HG03139 (cell line): ENCODE results near the gene ARHGEF37.

Experiments used
- ATAC-seq: cut with Tn5 transposase; IDR thresholded peaks from one replicate; pipeline ENCODE4 v1.9.1; 2021; ENCODE audit not compliant: unreplicated experiment

Gene ARHGEF37

DNA sequence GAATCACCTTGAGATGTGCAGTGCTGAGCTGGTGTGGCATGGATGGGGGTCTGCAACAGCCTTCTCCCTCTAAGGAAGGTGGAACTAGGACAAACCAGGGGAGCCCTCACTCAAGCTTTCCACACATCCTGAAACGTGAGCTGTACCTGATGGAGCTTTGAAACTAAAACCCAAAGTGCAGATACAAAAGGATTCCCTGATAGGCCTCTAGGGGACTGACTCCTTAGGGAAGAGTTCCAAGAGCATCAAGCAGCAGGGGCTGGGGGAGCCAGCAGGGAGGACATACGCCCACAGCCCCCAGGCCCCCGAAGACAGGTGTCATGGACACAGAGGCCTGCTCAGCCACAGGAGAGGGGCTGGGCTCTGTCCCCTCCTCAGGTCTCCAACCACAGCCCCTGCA, 17.7 kb downstream of the ARHGEF37 start:
- ATAC-seq, result no peak

GRCh38 chr5:149599375-149599774, 18.1 kb downstream of the ARHGEF37 start:
- no peak for ATAC-seq

DNA sequence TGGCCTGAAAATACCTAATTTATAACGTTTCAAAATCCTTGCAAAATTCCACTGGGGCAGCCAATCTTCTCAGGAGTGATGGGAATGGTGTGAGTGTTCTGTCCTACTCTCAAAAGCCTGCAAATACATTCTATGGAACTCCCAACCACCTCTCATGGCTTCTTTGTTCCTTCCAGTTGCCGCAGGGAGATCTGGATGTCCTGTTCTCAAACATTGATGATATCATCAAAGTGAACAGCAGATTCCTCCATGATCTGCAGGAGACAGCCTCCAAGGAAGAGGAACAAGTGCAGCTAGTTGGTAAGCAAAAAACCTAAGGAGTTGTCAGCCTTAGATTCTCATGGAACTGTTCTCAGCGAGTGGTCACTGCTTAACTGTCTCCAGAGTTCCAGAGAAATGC, 19.6 kb downstream of the ARHGEF37 start:
- no peak for ATAC-seq

DNA sequence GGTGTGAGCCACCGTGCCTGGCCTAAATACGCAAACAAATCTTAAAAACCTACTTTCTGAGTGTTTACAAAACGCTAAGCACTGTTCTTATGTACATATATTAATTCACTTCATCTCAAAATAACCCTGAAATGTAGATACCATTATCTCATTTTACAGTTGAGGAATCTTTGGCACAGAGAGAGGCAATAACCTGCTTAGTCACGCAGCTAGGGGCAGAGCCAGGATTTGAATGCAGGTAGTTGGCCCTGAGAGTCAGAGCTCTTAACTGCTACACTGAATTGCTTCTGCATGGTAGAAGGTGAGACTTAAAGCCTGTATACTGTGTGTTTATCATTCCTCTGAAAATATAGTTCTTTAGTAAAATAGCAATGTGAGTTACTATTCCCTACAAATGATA, 21.9 kb downstream of the ARHGEF37 start:
- no peak for ATAC-seq

GRCh38 chr5:149603920-149604319, 22.6 kb downstream of the ARHGEF37 start:
- no peak for ATAC-seq

GRCh38 chr5:149604321-149604720, 23.0 kb downstream of the ARHGEF37 start:
- ATAC-seq, result no peak

DNA sequence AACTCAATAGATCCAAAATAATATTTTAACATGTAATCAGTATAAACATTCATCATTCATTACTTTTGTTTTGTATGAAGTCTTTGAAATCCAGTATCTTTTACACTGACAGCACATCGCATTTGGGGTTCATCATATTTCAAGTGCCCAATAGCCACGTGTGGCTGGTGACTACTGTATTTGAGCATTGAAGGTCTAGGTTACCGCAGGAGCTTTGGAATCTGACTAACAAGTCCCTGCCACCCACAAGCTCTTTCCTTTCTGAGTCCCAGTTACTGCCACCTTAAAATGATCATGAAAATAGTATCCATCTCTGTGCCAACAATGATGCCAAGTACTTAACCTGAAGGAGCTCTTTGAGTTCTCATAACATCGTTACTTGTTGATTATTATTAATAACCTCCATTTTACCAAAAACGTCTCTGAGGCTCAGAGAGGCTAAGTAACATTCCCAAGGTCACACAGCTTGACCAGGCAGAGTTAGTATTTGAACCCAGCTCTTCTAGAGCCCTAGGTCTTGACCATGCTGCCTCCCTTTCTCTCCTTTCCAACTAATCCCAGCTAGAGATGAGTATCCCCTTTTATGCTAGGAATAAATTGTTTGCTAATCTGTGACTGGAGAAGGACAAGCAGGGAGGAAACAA, 24.2 kb downstream of the ARHGEF37 start:
- ATAC-seq, result no peak

- peak; percentile 92 for ATAC-seq
Observed at GRCh38 chr5:149605998-149606724, 24.9 kb downstream of the ARHGEF37 start.

GRCh38 chr5:149608936-149609545, 27.7 kb downstream of the ARHGEF37 start:
- ATAC-seq, result no peak

DNA sequence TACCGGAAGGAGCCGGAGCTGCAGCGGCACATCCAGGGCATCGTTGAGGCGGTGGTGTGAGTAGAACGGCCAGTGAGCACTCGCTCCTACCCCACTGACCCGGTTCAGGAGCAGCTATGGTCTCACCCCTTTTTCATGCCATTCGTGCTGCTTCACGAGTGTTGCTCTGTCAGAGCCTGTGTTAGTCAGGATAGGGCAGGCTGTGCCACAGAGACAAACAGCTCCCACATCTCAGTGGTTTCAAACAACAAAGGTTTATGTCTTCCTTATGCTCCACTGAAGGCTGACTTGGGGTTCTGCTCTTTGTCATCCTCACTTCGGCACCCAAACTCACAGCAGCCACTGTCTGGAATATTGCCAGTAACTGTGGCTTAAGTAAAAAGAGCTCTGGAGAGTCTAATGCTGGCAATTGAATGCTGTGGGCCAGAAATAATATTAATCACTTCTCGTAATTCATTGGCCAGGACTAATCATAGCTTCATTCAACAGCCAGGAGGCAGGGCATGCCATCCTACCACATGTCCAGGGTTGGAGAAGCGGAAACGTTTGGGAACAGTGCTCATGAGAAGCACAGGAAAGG, 28.4 kb downstream of the ARHGEF37 start:
- no peak for ATAC-seq

DNA sequence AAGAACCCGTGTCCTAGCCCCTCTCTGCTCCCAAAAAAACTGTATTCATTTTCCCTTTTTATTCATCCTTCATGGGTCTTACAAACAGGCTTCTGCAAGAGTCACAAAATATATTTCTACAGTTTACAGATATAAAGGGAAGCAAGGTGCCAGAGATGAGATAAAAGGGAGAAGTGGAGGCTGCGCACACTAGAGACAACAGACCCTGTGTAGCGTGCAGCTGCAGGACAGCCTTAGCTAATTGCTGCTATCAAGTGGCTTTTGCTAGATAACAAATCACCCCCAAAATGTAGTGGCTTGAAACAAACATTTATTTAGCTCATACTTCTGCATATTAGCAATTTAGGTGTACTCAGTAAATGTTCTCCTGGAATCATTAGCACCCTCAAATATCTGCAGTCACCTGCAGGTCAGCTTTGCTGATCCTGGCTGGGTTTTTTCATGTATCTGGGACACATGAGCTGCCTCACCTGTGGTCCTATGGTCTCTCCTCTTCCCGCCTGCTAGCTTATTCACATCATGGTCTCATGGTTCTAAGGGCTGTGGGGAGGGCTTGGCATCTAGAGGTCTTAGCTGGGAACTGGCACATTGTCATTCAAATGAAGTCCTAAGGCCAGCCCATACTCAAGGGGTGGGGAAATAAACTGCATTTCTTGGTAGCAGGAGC, 29.4 kb downstream of the ARHGEF37 start:
- no peak for ATAC-seq

DNA sequence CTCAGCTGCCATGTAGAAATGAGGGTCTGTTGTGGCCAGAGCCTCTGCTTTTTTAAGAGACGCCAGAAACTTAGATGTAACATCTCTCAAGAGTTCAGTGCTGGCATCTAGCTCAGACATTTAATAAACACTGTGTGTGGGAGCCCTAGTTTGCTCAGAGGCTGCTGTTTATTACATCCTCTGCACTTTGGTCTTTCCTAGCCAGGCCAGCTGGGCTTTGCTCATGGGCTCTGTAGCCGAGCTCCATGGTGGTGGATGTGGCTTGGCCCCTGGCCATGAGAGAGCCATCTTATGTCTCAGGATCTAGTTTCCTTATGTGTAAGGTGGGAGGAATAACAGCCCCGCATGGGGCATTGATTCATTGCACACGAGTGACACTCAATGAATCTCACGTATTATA, 30.0 kb downstream of the ARHGEF37 start:
- no peak for ATAC-seq

- ATAC-seq, result no peak
Observed at GRCh38 chr5:149614034-149614907, 33.0 kb downstream of the ARHGEF37 start.

DNA sequence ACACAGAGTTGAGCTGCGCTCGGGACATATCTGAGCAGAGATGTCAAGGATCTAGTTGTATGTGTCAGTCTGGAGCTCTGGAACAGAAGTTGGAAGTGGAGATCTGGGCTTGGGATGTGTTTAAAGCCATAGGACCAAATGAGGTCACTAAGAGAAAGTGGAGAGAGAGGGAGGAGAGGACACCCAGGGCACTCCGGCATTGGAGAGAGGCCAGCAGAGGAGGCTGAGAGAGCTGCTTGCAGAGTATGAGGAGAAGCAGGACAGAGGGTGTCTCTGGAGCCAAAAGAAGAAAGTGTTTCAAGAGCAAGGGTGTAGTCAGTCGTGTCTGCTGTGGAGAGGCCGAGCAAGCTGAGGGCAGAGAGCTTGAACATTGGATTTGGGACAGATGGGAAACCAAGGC, 34.7 kb downstream of the ARHGEF37 start:
- ATAC-seq, result no peak

DNA sequence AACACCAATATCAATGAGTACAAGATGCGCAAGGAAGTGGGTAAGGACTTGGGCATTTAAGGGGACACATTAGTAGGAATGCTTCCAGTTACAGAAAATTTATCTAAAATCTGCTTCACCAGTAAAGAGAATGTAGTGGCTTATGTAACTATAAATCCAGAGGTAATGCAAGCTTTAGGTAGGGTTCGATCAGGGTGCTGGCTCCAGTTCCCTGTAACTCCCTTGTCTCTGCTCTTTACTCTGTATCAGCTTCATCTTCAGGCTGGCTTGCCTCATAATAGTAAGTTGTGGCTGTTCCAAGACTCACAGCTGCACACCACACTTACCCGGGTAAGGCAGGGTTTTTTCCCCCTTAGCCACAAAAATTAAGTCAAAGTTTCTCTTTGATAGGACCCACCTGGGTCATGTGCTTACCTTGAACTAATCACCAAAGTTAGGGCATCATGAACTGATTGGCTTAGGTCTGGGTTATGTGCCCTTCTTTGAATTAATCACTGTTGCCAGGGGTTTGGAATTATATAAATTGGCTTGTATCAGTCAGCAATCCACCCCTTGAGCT, 35.5 kb downstream of the ARHGEF37 start:
- ATAC-seq, result no peak

GRCh38 chr5:149617760-149618306, 36.5 kb downstream of the ARHGEF37 start:
- no peak for ATAC-seq

DNA sequence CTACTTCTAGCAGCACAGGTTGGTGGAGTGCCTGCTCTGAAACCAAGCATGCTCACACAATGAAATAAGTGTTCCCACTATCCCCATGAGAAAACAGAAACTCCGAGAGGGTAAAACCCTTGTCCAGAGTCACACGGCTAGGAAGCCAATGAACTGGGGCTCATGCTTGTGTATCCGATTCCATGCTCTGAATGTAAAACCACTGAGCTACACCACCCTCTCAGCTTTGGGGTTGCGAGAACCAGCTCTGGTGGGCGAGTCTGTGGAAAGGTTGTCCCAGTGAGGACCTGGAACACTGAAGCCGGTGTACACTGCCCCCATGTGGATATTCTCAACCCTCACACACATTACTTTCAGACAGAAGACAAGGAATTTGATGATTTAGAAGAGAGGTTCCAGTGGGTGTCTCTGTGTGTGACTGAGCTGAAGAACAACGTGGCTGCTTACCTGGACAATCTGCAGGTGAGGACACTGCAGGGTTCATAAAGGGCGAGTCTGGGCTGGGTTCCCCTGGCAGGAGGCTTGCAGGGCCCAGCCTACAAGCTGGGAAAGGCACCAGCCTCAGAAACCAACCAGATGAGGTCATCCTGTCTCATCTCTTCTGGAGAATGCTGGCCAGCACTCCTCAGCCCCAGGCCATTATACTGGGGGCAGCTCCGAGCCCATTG, 37.4 kb downstream of the ARHGEF37 start:
- ATAC-seq, result no peak

DNA sequence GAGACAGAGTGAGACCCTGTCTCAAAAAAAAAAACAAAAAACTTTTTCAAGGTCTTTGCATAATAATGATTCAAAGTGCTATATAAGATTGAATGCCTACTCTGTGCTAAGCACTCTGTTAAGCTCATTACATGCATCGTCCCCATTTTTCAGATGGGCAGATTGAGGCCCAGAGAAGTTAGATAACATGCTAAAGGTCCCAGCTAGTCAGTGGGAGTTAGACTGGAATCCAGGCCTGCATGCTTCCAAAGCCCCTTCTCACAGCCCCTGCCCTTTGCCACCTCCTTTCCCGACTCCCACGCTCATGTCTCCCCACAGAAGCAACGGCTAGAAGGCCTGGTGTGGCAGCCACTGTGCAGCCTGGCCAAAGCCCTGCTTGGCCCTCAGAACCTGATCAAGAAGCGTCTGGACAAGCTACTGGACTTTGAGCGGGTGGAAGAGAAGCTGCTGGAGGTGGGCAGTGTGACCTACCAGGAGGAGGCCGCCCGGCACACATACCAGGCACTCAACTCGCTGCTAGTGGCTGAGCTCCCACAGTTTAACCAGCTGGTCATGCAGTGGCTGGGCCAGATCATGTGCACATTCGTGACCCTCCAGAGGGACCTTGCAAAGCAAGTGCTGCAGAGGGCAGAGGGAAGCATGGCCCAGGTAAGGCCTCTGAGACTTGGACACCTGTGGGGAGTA, 40.3 kb downstream of the ARHGEF37 start:
- ATAC-seq, result no peak

- ATAC-seq, result no peak
Observed at GRCh38 chr5:149622466-149622865, 41.2 kb downstream of the ARHGEF37 start.
